Fibroblast of lung (primary cell): ENCODE data around the gene TCF7L1. TPM values are rescaled to one million over a fixed set of nuclear protein-coding genes. Genes with fewer than 3 reads are reported as not detected.

Experiments used
- DNase-seq, 2 donors: peaks; one replicate each; pipeline versions ENCODE4 v3.0.0 to v3.0.0-alpha.2; 2010; ENCODE audit warnings: low read depth in 2 of 2
- H2AFZ ChIP-seq: 2 replicates; pipeline ENCODE4 v1.5.1; 2012; ENCODE audit warnings: low read length, control low read depth, inconsistent platforms
- H3K27ac ChIP-seq: 2 replicates; pipeline ENCODE4 v1.5.1; 2011; ENCODE audit warnings: low read length, control low read depth; ENCODE audit not compliant: insufficient read depth
- H3K27me3 ChIP-seq: 2 replicates; pipeline ENCODE4 v1.5.1; 2011; ENCODE audit warnings: mild to moderate bottlenecking, low read length; ENCODE audit not compliant: control insufficient read depth, insufficient read depth
- H3K36me3 ChIP-seq: 2 replicates; pipeline ENCODE4 v1.5.1; 2011; ENCODE audit warnings: low read length; ENCODE audit not compliant: control insufficient read depth, insufficient read depth
- H3K4me1 ChIP-seq: 2 replicates; pipeline ENCODE4 v1.5.1; 2011; ENCODE audit warnings: low read length; ENCODE audit not compliant: control insufficient read depth, insufficient read depth; ENCODE audit errors: extremely low read depth
- H3K4me2 ChIP-seq: 2 replicates; pipeline ENCODE4 v1.5.1; 2011; ENCODE audit warnings: low read length, control low read depth; ENCODE audit not compliant: insufficient read depth; ENCODE audit errors: extremely low read depth
- H3K4me3 ChIP-seq, 4 experiments: fragments of 200-600 bp in 1 of 4; sonication (generic) in 1 of 4; replicated peaks in 1 of 4; 2 replicates each; pipeline ENCODE4 v1.5.1; 2011 to 2016; ENCODE audit warnings: low read length in 4 of 4, low read depth in 3 of 4, mild to moderate bottlenecking in 3 of 4, control low read depth in 2 of 4, inconsistent platforms in 1 of 4, mixed read lengths in 1 of 4; ENCODE audit not compliant: insufficient read depth in 1 of 4; ENCODE audit errors: control extremely low read depth in 1 of 4
- H3K79me2 ChIP-seq: 2 replicates; pipeline ENCODE4 v1.5.1; 2012; ENCODE audit warnings: mild to moderate bottlenecking, low read length, inconsistent platforms; ENCODE audit not compliant: control insufficient read depth, insufficient read depth
- H3K9ac ChIP-seq: 2 replicates; pipeline ENCODE4 v1.5.1; 2011; ENCODE audit warnings: mild to moderate bottlenecking, low read length, control low read depth; ENCODE audit not compliant: insufficient read depth
- H3K9me3 ChIP-seq: 2 replicates; pipeline ENCODE4 v1.5.1; 2012; ENCODE audit warnings: low read depth, low read length; ENCODE audit not compliant: control insufficient read depth, insufficient read depth
- H4K20me1 ChIP-seq: 2 replicates; pipeline ENCODE4 v1.5.1; 2011; ENCODE audit warnings: low read length; ENCODE audit not compliant: control insufficient read depth, insufficient read depth; ENCODE audit errors: extremely low read depth
- CTCF ChIP-seq, 2 donors: IDR thresholded peaks in 1 of 2; conservative IDR thresholded peaks in 1 of 2; 1 replicate in 1 of 2; 2 replicates in 1 of 2; pipeline ENCODE4 v1.5.1; 2011 to 2012; ENCODE audit warnings: low read length in 2 of 2, control low read depth in 1 of 2, inconsistent platforms in 1 of 2, low read depth in 1 of 2, mild to moderate bottlenecking in 1 of 2
- EZH2 ChIP-seq: IDR thresholded peaks from 2 replicates; pipeline ENCODE4 v1.5.1; 2012; ENCODE audit warnings: low read length, control low read depth, mild to moderate bottlenecking; ENCODE audit errors: missing control alignments
- polyA plus RNA-seq, 2 donors: library from polyadenylated mRNA; depleted of rRNA in 1 of 2; stranded (reverse) in 1 of 2; unstranded in 1 of 2; fragments of >200 nt; gene quantifications; 2 replicates each; pipeline ENCODE4 v1.2.1, GENCODE V29; 2011 to 2012; ENCODE audit warnings: missing spikeins in 1 of 2
- total RNA-seq: library from RNA; depleted of rRNA; stranded (reverse); fragments of >200 nt; gene quantifications from 2 replicates; pipeline ENCODE4 v1.2.1, GENCODE V29; 2014

The TCF7L1 gene
- total and polyA plus RNA-seq, 2 donors (not counting 1 experiment from before 2014, with no cell fraction given) = 0.83 to 1.5 TPM

GRCh38 chr2:85213404-85213803, 80.2 kb downstream of the TCF7L1 start:
- no peak for DNase-seq
- TF ChIP-seq EZH2 (no peak), CTCF (conservative IDR thresholded peaks at IDR 0.05 in 1 of 2, IDR thresholded peaks at IDR 0.05 in 1 of 2; ENCODE audit: low read depth in 1 of 2, low read length in 2 of 2) (no peak)
- H3K9ac ChIP-seq = no peak overlapping the region
- no peaks in the 10 kb centered on the region for H3K79me2 ChIP-seq
- no peaks in the 10 kb centered on the region for H3K36me3 ChIP-seq
- no peak overlapping the region for H2AFZ ChIP-seq
- H3K4me1 ChIP-seq = peaks cover 9% of the 10 kb centered on the region
- no peak overlapping the region for H3K27ac ChIP-seq
- H3K4me3 ChIP-seq = no peak overlapping the region
- peaks cover 7% of the 10 kb centered on the region for H3K27me3 ChIP-seq
- no peaks in the 10 kb centered on the region for H4K20me1 ChIP-seq
- H3K9me3 ChIP-seq = no peaks in the 10 kb centered on the region
- no peak overlapping the region for H3K4me2 ChIP-seq

DNA sequence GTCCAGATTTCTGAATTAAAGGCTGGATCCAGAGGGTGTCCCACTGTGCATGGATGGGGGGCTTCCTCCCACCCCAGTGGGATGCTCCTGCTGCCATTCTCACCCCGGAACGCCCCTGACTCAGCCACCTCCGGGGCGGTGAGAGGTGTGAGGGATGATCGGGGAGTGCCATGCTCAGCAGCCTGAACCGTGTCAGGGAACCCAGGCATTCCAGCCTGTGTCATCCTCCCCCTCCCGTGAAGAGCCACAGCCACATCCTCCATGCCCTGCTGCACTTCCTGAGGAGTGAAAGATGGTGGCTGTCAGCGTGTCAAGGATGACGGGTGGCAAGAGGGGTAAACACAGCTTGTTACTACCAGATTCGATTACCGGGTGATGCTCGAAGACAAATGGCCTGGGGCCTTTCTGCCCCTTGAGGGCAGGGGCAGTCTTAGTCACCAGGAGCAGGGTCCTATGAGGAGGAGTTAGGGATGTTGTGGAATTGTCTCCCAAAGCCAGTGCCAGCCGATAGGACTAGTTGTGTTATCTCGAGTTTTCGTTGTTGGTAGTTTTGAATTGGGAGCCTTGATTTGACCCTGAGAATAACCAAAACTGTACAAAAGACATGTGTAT, 80.8 kb downstream of the TCF7L1 start:
- Histone ChIP-seq H3K27me3 (peaks cover 7% of the 10 kb centered on the region), H3K36me3 (no peaks in the 10 kb centered on the region), H3K4me3 (no peak overlapping the region), H3K79me2 (no peaks in the 10 kb centered on the region), H3K4me1 (peaks cover 9% of the 10 kb centered on the region), H3K4me2 (no peak overlapping the region), H3K9ac (no peak overlapping the region), H2AFZ (no peak overlapping the region), H3K9me3 (no peaks in the 10 kb centered on the region), H3K27ac (no peak overlapping the region), H4K20me1 (no peaks in the 10 kb centered on the region)
- no peak for TF ChIP-seq EZH2
- TF ChIP-seq CTCF (conservative IDR thresholded peaks at IDR 0.05 in 1 of 2, IDR thresholded peaks at IDR 0.05 in 1 of 2; ENCODE audit: low read depth in 1 of 2, low read length in 2 of 2) = no peak
- DNase-seq = no peak

- peak overlapping the region; percentile 67 for H3K4me2 ChIP-seq
- no peak overlapping the region for H3K4me3 ChIP-seq
- no peak overlapping the region for H3K27ac ChIP-seq
Measured at GRCh38 chr2:85215081-85215447, 81.9 kb downstream of the TCF7L1 start.

More at GRCh38 chr2:85215081-85215447, 81.9 kb downstream of the TCF7L1 start:
- Histone ChIP-seq H3K27me3 (peaks cover 7% of the 10 kb centered on the region), H2AFZ (no peak overlapping the region), H3K4me1 (peaks cover 9% of the 10 kb centered on the region), H3K79me2 (no peaks in the 10 kb centered on the region), H3K36me3 (no peaks in the 10 kb centered on the region), H3K9me3 (no peaks in the 10 kb centered on the region), H4K20me1 (no peaks in the 10 kb centered on the region), H3K9ac (no peak overlapping the region)
- DNase-seq = no peak
- TF ChIP-seq CTCF (conservative IDR thresholded peaks at IDR 0.05 in 1 of 2, IDR thresholded peaks at IDR 0.05 in 1 of 2; ENCODE audit: low read depth in 1 of 2, low read length in 2 of 2) = no peak
- TF ChIP-seq EZH2 = no peak
